Vagina (tissue), 2 donors: ENCODE results near the gene CSTPP1.

Experiments
- CTCF ChIP-seq, 3 experiments: fragments of 450-650 bp in 2 of 3; fragments of 200-600 bp in 1 of 3; sonication (generic) in 1 of 3; IDR thresholded peaks; one replicate each; pipeline ENCODE4 v1.5.1; 2017 to 2019; ENCODE audit warnings: antibody characterized with exemption in 3 of 3, mild to moderate bottlenecking in 2 of 3, moderate library complexity in 2 of 3
- POLR2A ChIP-seq, 2 donors: fragments of 450-650 bp; IDR thresholded peaks; one replicate each; pipeline ENCODE4 v1.6.1; 2017; ENCODE audit warnings: antibody characterized with exemption in 2 of 2, mild to moderate bottlenecking in 2 of 2, moderate library complexity in 2 of 2

DNA sequence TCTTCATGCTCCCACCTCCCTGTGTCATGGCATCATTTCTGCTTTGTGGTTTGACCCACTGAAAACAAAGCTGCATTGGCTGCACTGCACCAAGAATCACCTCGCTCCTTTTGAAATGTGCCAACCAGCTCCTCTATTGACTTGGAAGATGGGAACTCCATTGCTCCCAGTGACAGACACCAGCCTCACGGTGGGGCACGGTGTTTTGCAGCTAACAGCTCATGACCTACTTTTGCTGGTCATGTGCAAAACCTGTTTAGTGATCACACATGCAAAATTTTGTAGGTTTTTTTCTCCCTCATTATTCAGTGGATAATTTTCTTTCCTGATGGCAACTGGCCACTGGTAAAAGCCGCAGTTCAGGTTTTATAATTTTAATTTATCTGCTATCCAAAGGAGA, 203.3 kb downstream of the CSTPP1 start:
- TF ChIP-seq CTCF (IDR thresholded peaks at IDR 0.05): no peak
- no peak for TF ChIP-seq POLR2A (IDR thresholded peaks at IDR 0.05)
